Measurements from ENCODE around the gene TULP4. TPM values are rescaled to one million over a fixed set of nuclear protein-coding genes. Genes with fewer than 3 reads are reported as not detected.

TULP4 gene
- total RNA-seq, 1 experiment from 2014 or later, result 21.5 TPM

DNA sequence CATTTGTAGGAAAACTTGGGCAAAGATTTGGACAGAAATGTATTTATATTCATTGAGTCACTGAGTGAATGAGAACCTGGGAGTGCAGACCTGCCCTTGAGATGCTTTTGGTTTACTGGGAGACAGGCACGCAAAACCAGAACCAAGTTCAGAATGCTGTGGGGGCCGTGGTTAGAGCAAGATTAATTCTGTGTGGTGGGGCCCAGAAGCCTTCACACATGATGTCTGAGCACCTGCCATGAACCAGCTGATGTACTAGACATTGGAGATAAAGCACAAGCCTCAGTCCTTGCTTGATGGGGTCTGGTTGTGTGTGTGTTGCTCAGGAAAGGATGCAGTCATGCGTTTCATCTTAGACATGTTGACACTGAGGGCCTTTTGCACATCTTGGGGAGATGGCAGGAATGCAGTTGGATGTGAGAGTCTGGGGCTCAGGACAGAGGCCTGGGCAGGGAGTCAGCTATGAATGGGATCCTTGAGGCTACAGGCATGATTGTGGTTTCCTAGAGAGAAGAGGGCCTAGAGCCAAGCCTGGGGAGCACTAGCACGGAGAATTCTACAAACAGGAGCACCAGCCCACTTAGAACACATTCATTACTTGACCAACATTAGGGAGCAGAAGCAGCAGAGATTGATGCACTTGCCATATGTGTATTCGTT, 133.3 kb downstream of the TULP4 start:
- intact Hi-C loops (cut with micrococcal nuclease), result no loop called here
- H3K4me2 ChIP-seq (ENCODE audit: low read length), result no peak overlapping the region
- H3K27me3 ChIP-seq (ENCODE audit: low read length), result no peaks in the 10 kb centered on the region
- H4K20me1 ChIP-seq (ENCODE audit: low read length), result no peaks in the 10 kb centered on the region
- BruUV-seq (replicated peaks), result no TSS peak
- H2AFZ ChIP-seq (ENCODE audit: low read length), result no peak overlapping the region
- DNase-seq (no peak), ATAC-seq (no peak)
- no peak for TF ChIP-seq CTCF (conservative IDR thresholded peaks at IDR 0.05; ENCODE audit: low read depth, low read length)
- no peak for TF ChIP-seq EZH2phosphoT487 (IDR thresholded peaks at IDR 0.05; ENCODE audit: borderline replicate concordance, low read length)
- no peak for TF ChIP-seq EZH2 (IDR thresholded peaks at IDR 0.05; ENCODE audit: low read length, unreplicated experiment)
- no peaks in the 10 kb centered on the region for H3K9me2 ChIP-seq (replicated peaks; ENCODE audit: low read length)
- no peak overlapping the region for H3K27ac ChIP-seq (ENCODE audit: low read length)
- no peaks in the 10 kb centered on the region for H3K36me3 ChIP-seq (ENCODE audit: low read depth, low read length)
- ChIA-PET CTCF (no interaction called here), POLR2A (ENCODE audit: unreplicated experiment) (no interaction called here)
- H3K79me2 ChIP-seq (ENCODE audit: low read length), result no peaks in the 10 kb centered on the region
- no peak overlapping the region for H3K4me3 ChIP-seq (ENCODE audit: low read length)
- no peaks in the 10 kb centered on the region for H3F3A ChIP-seq (ENCODE audit: low read length, unreplicated experiment)
- no peaks in the 10 kb centered on the region for H3K4me1 ChIP-seq (ENCODE audit: insufficient read depth, low read length)
- H3K9ac ChIP-seq (ENCODE audit: low read length), result no peak overlapping the region
- H3K9me3 ChIP-seq (ENCODE audit: low read length), result no peaks in the 10 kb centered on the region

DNA sequence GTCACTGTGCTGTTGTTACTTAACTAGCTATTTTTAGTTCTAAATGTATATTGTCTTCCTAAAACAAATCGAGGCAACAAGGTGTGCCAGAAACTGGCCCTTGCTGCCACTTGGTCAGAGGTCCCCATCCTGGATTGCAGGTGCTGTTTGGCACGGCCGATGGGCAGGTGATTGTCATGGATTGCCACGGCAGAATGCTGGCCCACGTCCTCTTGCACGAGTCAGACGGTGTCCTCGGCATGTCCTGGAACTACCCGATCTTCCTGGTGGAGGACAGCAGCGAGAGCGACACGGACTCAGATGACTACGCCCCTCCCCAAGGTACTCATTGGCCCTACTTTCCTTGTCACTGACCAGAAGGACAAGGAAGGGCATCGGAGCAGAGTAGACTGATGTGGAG, 136.6 kb downstream of the TULP4 start:
- Histone ChIP-seq H3K9ac (ENCODE audit: low read length) (no peak overlapping the region), H3K4me3 (ENCODE audit: low read length) (no peak overlapping the region), H3K4me2 (ENCODE audit: low read length) (no peak overlapping the region), H3K27me3 (ENCODE audit: low read length) (no peaks in the 10 kb centered on the region), H3F3A (ENCODE audit: low read length, unreplicated experiment) (no peaks in the 10 kb centered on the region), H3K79me2 (ENCODE audit: low read length) (no peaks in the 10 kb centered on the region), H3K9me3 (ENCODE audit: low read length) (no peaks in the 10 kb centered on the region), H2AFZ (ENCODE audit: low read length) (no peak overlapping the region), H3K36me3 (ENCODE audit: low read depth, low read length) (no peaks in the 10 kb centered on the region; the same call in 1 of the 2 replicates), H3K9me2 (replicated peaks; ENCODE audit: low read length) (no peaks in the 10 kb centered on the region), H4K20me1 (ENCODE audit: low read length) (no peaks in the 10 kb centered on the region), H3K27ac (ENCODE audit: low read length) (no peak overlapping the region), H3K4me1 (ENCODE audit: insufficient read depth, low read length) (no peaks in the 10 kb centered on the region)
- TF ChIP-seq EZH2phosphoT487 (IDR thresholded peaks at IDR 0.05; ENCODE audit: borderline replicate concordance, low read length) (no peak), EZH2 (IDR thresholded peaks at IDR 0.05; ENCODE audit: low read length, unreplicated experiment) (no peak), CTCF (conservative IDR thresholded peaks at IDR 0.05; ENCODE audit: low read depth, low read length) (no peak)
- ChIA-PET POLR2A (ENCODE audit: unreplicated experiment) (interaction anchor here (0.7 kb wide), 1 partner anchor 104 kb away, joined by 3 read pairs; no protein-coding TSS in a partner anchor), CTCF (interaction anchor here (0.6 kb wide), 1 partner anchor 13 kb away, joined by 5 read pairs; no protein-coding TSS in a partner anchor)
- ATAC-seq (no peak), DNase-seq (no peak)
- BruUV-seq (replicated peaks), result no TSS peak
- intact Hi-C loops (cut with micrococcal nuclease), result no loop called here

DNA sequence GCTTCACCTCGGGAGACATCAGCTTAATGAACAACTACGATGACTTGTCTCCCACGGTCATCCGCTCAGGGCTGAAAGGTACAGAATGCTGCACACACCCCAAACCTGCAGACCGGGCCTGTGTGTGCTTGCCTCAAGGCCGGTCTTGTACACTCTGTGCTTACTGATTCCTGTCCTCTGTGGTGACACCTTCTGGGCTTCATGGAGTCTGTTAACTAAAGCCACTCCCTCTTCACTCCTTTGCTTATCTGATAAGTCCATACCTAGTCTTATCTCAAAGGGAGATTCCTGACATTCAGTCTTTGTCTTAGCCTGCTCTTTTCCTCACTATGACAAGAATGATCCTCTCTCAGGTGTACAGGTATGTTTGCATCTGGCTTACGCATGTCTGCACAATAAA, 139.9 kb downstream of the TULP4 start:
- H3K4me3 ChIP-seq (ENCODE audit: low read length), result no peak overlapping the region
- no TSS peak for BruUV-seq (replicated peaks)
- H3K9ac ChIP-seq (ENCODE audit: low read length), result no peak overlapping the region
- DNase-seq (no peak), ATAC-seq (no peak)
- POLR2A ChIA-PET (ENCODE audit: unreplicated experiment), result no interaction called here
- H3K79me2 ChIP-seq (ENCODE audit: low read length), result no peaks in the 10 kb centered on the region
- intact Hi-C loops (cut with micrococcal nuclease), result no loop called here
- H3K36me3 ChIP-seq (ENCODE audit: low read depth, low read length), result no peaks in the 10 kb centered on the region; the same call in 1 of the 2 replicates
- H3K27me3 ChIP-seq (ENCODE audit: low read length), result no peaks in the 10 kb centered on the region
- CTCF ChIA-PET, result no interaction called here
- H3F3A ChIP-seq (ENCODE audit: low read length, unreplicated experiment), result no peaks in the 10 kb centered on the region
- H3K9me2 ChIP-seq (replicated peaks; ENCODE audit: low read length), result no peaks in the 10 kb centered on the region
- no peak overlapping the region for H2AFZ ChIP-seq (ENCODE audit: low read length)
- H3K27ac ChIP-seq (ENCODE audit: low read length), result no peak overlapping the region
- TF ChIP-seq EZH2 (IDR thresholded peaks at IDR 0.05; ENCODE audit: low read length, unreplicated experiment) (no peak), EZH2phosphoT487 (IDR thresholded peaks at IDR 0.05; ENCODE audit: borderline replicate concordance, low read length) (no peak), CTCF (conservative IDR thresholded peaks at IDR 0.05; ENCODE audit: low read depth, low read length) (no peak)
- no peaks in the 10 kb centered on the region for H3K9me3 ChIP-seq (ENCODE audit: low read length)
- H3K4me1 ChIP-seq (ENCODE audit: insufficient read depth, low read length), result no peaks in the 10 kb centered on the region
- no peaks in the 10 kb centered on the region for H4K20me1 ChIP-seq (ENCODE audit: low read length)
- no peak overlapping the region for H3K4me2 ChIP-seq (ENCODE audit: low read length)

Measured in PC-3 (cell line).